ENCODE results near the gene EARS2.

EARS2 gene

DNA sequence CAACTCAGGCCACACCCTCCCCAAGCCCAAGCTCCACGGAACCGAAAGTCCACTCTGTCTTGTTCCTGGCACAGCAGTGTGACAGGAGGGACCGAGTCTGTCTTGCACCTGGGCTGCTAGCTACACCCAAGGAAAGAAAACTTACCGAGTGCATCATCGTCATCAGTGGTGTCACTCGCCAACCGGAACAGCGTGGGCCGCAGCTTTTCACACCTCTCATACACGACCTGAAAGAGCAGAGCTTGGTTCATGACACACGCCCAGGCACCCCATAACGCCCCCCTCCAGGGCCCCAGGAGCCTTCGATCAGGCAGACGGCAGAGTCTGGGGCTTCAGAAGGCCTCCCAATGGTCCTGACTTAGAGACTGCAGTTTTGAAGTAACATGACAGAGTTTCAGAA lies 74.4 kb downstream of the EARS2 start:
- DNase-seq (ENCODE audit: low read depth in 2 of 2, low spot score in 1 of 2): no peak

DNA sequence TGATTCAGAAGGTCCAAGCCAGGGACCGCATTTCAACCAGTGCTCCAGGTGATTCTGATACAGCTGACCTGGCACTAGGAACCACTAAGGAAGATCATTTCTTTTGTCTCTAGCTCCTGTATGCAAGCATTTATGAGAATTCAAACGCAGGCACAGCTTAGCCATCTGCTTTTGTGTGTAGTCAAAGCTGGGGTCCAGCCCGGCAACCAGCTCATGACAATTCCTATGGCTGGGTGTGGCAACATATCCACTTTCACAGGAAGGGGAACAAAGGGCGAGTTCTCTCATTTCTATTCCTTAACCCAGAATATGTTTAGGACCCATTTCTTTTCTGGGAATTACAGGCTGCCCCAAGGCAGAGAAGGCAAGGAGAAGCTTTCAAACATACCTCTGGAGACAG lies 76.9 kb downstream of the EARS2 start:
- no peak for DNase-seq (ENCODE audit: low read depth in 2 of 2, low spot score in 1 of 2)

GRCh38 chr16:23479138-23479537 lies 78.0 kb downstream of the EARS2 start:
- DNase-seq (ENCODE audit: low read depth in 2 of 2, low spot score in 1 of 2): no peak

- no peak for DNase-seq (ENCODE audit: low read depth in 2 of 2, low spot score in 1 of 2)
These were observed 78.6 kb downstream of the EARS2 start for GRCh38 chr16:23478566-23478965.

GRCh38 chr16:23476289-23476688 lies 80.9 kb downstream of the EARS2 start:
- no peak for DNase-seq (ENCODE audit: low read depth in 2 of 2, low spot score in 1 of 2)
